ENCODE measurements around the gene BEST1. TPM values are rescaled to one million over a fixed set of nuclear protein-coding genes. Genes with fewer than 3 reads are reported as not detected.

The BEST1 gene
- total RNA-seq, 2 donors from 2014 or later = 1.0 to 1.9 TPM

- ATAC-seq = peak; percentile 85 to 86
- DNase-seq (ENCODE audit: low spot score) = peak; percentile 97
- Mint-ChIP-seq H3K36me3 (peaks cover 33% of the 10 kb centered on the region), H3K4me1 (ENCODE audit: low read depth in 2 of 2) (peaks cover 56 to 66% of the 10 kb centered on the region in 2 donors), H3K9me3 (no peaks in the 10 kb centered on the region), H3K27me3 (no peaks in the 10 kb centered on the region), H3K27ac (peak within 1 kb of the TSS; percentile 89 to 95), H3K4me3 (peak within 1 kb of the TSS; percentile 89)
These were observed 17.2 kb downstream of the BEST1 start, which contains the start of gene FTH1 for GRCh38 chr11:61967116-61967923. FTH1 (minus strand) TSS chr11:61967634; CDS start chr11:61967425, 209 bp downstream.

DNA sequence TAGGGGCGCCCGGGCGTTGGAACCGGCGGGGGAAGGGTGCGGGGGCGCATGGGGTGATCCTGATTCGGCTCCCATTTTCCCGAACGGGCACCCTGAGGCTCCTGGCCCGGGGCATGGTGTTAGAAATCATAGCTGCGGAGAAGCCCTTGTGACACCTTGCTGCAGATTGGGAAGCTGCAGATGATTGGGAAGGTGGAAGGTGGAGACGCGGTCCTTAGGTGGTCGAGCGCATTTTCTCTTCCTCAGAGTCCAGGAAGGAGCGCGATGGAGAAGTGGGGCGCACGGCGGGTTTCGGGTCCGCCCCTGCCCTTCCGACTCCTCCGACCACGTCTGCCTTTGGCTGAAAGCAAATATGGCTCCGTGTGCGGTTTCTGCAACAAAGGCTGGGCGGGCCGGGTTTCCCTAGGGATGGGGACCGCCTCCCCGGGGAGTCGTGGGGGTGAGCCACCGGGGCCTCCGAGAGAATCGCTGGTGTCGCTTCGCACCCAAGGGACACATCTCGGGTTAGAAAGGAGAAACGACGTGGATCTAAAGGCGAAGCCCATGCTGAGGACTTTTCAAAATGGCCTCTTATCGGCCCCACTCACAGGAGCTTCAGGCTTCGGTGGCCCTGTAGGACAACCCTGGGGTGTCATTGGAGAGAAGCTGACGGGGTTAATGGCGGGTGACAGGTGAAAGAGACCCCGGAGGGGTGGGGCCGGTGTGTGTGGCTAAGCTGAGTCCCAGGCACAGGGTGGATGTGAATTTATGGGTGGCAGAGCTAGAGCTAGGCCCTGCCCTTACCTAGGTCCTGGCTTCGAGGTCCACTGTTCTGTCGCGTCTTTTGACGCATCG is 18.0 kb downstream of the BEST1 start:
- no peaks in the 10 kb centered on the region for H3K27me3 Mint-ChIP-seq
- DNase-seq (ENCODE audit: low spot score) (peak; percentile 72), ATAC-seq (peak in 1 of 2 donors; percentile 4)

DNA sequence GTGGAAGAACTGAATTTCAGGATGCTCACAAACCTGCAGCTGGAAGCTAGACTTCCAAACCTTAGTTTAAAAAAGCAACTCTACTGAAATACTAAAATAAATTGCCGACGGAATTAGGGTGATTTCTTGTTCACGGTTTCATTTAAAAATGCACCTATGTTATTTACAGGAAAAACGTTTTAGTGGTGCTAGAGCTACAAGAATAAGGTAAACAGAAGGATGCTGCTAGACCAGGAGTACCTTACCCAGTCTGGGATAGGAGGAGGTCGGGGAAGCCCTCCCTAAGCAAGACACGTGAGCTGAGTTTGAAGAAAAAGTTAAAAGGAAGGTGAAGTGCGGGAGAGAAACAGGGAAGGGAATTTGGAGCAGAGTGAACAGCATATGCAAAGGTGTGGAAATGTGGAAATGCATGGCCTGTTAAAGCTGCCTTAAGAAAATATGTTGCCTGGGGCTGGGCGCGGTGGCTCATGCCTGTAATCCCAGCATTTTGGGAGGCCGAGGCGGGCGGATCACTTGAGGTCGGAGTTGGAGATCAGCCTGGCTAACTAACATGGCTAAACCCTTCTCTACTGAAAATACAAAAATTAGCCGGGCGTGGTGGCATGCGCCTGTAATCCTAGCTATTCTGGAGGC is 18.7 kb downstream of the BEST1 start:
- H3K27ac Mint-ChIP-seq = peak overlapping the region; percentile 89 to 95
- no peaks in the 10 kb centered on the region for H3K9me3 Mint-ChIP-seq
- peak overlapping the region; percentile 89 for H3K4me3 Mint-ChIP-seq
- H3K27me3 Mint-ChIP-seq = no peaks in the 10 kb centered on the region
- H3K4me1 Mint-ChIP-seq (ENCODE audit: low read depth in 2 of 2) = peaks cover 61 to 67% of the 10 kb centered on the region in 2 donors
- DNase-seq (ENCODE audit: low spot score) = no peak
- no peak for ATAC-seq
- H3K36me3 Mint-ChIP-seq = peaks cover 27% of the 10 kb centered on the region

More for the DNA sequence above, 18.0 kb downstream of the BEST1 start:
- Mint-ChIP-seq H3K4me3 (peak overlapping the region; percentile 89), H3K9me3 (no peaks in the 10 kb centered on the region), H3K27ac (peak overlapping the region; percentile 89 to 95), H3K4me1 (ENCODE audit: low read depth in 2 of 2) (peaks cover 59 to 67% of the 10 kb centered on the region in 2 donors), H3K36me3 (peaks cover 33% of the 10 kb centered on the region)

GRCh38 chr11:61969391-61969758 is 19.2 kb downstream of the BEST1 start:
- ATAC-seq (no peak), DNase-seq (ENCODE audit: low spot score) (no peak)
- Mint-ChIP-seq H3K9me3 (no peaks in the 10 kb centered on the region), H3K4me3 (peak overlapping the region; percentile 89), H3K27me3 (no peaks in the 10 kb centered on the region), H3K4me1 (ENCODE audit: low read depth in 2 of 2) (peaks cover 61 to 66% of the 10 kb centered on the region in 2 donors), H3K36me3 (peaks cover 22% of the 10 kb centered on the region), H3K27ac (peak overlapping the region; percentile 89 to 95)

- H3K27ac Mint-ChIP-seq = peak overlapping the region; percentile 89 to 95
These were observed 19.9 kb downstream of the BEST1 start for GRCh38 chr11:61969838-61970662.

GRCh38 chr11:61971248-61972111 is 21.3 kb downstream of the BEST1 start:
- Mint-ChIP-seq H3K27ac (peak overlapping the region; percentile 89 to 95), H3K4me1 (ENCODE audit: low read depth in 2 of 2) (peaks cover 65 to 66% of the 10 kb centered on the region in 2 donors), H3K27me3 (no peaks in the 10 kb centered on the region), H3K4me3 (peak overlapping the region; percentile 73), H3K36me3 (peaks cover 7% of the 10 kb centered on the region), H3K9me3 (no peaks in the 10 kb centered on the region)
- peak; percentile 90 for DNase-seq (ENCODE audit: low spot score)
- peak; percentile 43 to 52 for ATAC-seq

More at GRCh38 chr11:61969838-61970662, 19.9 kb downstream of the BEST1 start:
- Mint-ChIP-seq H3K4me1 (ENCODE audit: low read depth in 2 of 2) (peaks cover 58 to 61% of the 10 kb centered on the region in 2 donors), H3K27me3 (no peaks in the 10 kb centered on the region), H3K9me3 (no peaks in the 10 kb centered on the region), H3K4me3 (peak overlapping the region; percentile 89), H3K36me3 (peaks cover 16% of the 10 kb centered on the region)
- ATAC-seq = peak in 1 of 2 donors; percentile 17
- DNase-seq (ENCODE audit: low spot score) = no peak

DNA sequence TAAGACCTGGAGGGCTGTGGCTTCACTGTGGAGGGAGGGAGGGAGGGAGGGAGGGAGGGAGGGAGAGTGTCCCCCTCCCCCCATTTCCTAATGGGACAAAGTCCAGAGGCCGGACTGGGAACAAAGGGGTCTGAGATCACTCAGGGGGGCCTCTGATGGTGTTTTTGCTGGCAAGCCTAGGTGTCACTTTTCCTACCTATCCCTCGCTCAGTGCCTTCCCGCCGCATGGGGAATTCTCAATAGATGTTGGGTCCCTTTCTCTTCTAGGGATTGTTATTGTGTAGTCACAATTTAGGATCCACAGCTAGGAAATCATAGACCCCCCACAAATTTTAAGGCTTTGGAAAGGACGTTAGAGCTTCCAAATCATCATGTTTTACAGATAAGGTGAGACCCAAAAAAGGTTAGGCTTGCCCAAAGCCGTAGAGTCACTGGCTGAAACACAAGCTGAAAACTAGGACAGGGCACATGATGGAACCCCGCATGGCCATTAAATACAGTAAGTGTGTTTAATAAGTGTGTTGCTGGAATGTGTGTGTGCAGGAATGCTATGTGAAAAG is 22.0 kb downstream of the BEST1 start:
- Mint-ChIP-seq H3K4me1 (ENCODE audit: low read depth in 2 of 2) (peaks cover 69 to 70% of the 10 kb centered on the region in 2 donors), H3K27ac (peak overlapping the region; percentile 89 to 95), H3K9me3 (no peaks in the 10 kb centered on the region), H3K27me3 (no peaks in the 10 kb centered on the region), H3K4me3 (peak overlapping the region; percentile 73), H3K36me3 (peaks cover 4% of the 10 kb centered on the region)
- DNase-seq (ENCODE audit: low spot score) = no peak
- no peak for ATAC-seq

DNA sequence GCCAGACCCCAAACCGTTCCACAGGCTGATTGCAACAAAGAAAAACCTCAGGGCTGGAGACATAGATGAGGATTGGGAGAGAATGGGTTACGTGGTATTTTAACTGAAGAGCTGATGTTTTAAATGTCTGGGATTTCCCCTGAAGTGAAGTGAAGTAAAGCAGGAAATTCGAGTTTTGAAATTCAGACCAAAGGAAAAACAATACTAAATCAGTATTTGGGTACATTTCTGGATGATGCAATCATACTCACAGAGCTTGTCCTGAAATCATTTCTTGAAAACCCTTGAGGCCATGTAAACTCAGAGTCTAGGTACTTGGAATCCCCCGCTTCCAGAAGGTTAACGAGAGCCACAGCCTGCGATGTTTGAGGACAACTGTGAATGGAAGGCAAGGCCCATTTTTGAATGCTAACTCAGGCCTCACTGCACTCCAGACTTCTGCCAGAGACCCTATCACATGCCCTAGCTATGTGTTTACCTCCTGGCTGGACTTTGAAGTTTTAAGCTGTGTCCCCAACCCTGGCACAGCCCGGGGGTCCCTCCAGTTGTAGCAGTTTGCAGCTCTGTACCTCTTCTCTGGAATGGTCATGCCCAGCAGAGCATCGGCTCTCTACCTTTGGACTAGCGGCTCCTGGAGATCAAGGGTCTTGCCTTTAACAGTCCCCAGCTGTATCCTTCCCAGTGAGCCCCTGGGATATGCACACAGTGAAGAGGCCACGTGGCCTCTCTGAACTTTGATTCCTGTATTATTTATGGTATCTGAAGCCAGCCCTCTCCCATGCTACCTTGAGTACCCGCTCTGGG is 22.7 kb downstream of the BEST1 start:
- peaks cover 4% of the 10 kb centered on the region for H3K36me3 Mint-ChIP-seq
- H3K4me1 Mint-ChIP-seq (ENCODE audit: low read depth in 2 of 2) = peaks cover 69 to 76% of the 10 kb centered on the region in 2 donors
- DNase-seq (ENCODE audit: low spot score) (peak; percentile 78), ATAC-seq (peak; percentile 14 to 72)
- H3K4me3 Mint-ChIP-seq = peak overlapping the region; percentile 73
- H3K27ac Mint-ChIP-seq = peak overlapping the region; percentile 89 to 95
- no peaks in the 10 kb centered on the region for H3K27me3 Mint-ChIP-seq
- no peaks in the 10 kb centered on the region for H3K9me3 Mint-ChIP-seq

- DNase-seq (ENCODE audit: low spot score) (no peak), ATAC-seq (no peak)
- Mint-ChIP-seq H3K4me3 (peak overlapping the region; percentile 73), H3K4me1 (ENCODE audit: low read depth in 2 of 2) (peaks cover 63 to 71% of the 10 kb centered on the region in 2 donors), H3K9me3 (no peaks in the 10 kb centered on the region), H3K36me3 (peaks cover 3% of the 10 kb centered on the region), H3K27ac (peak overlapping the region; percentile 89 to 95), H3K27me3 (no peaks in the 10 kb centered on the region)
These were observed 23.5 kb downstream of the BEST1 start for GRCh38 chr11:61973476-61974162.

DNA sequence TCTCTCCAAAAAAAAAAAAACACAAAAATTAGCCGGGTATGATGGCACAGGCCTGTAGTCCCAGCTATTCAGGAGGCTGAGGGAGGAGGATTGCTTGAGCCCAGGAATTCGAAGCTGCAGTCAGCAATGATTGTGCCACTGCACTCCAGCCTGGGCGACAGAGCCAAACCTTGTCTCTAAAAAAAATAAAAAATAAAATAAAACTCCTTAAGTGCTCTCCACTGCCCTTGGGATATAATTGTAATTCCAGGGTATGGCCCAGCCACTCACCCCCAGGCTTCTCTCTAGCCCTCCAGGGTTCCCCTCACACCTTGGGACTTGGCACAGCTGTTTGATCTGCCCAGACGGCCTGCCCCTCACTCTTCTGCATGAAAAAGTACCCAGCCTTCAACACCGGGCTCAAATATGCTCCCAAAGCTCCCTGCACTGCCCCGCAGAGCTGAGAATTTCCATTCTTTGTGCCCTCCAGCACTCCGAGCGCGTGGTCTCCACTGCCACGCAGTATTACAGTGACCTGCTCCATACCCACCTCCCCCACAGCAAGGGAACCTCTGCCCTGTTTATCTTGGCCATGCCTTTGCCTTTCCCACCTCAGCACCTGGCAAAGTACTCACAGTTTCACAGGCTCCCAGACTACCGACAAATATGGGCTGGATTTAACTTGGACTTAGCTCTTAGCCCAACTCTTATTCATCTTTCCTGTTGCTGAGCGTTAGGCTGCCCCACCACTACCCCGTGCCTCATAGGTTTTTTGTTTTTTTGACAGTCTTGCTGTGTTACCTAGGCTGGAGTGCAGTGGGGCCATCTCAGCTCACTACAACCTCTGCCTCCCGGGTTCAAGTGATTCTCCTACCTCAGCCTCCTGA is 24.8 kb downstream of the BEST1 start:
- H3K4me3 Mint-ChIP-seq = peak overlapping the region; percentile 50
- H3K27me3 Mint-ChIP-seq = no peaks in the 10 kb centered on the region
- ATAC-seq (no peak), DNase-seq (ENCODE audit: low spot score) (no peak)
- no peaks in the 10 kb centered on the region for H3K9me3 Mint-ChIP-seq
- H3K36me3 Mint-ChIP-seq = no peaks in the 10 kb centered on the region
- H3K4me1 Mint-ChIP-seq (ENCODE audit: low read depth in 2 of 2) = peaks cover 49 to 65% of the 10 kb centered on the region in 2 donors
- H3K27ac Mint-ChIP-seq = peak overlapping the region; percentile 75 to 95
